SK-N-SH (cell line): ENCODE data around the gene CAPN5.

Experiments
- FOXJ3 ChIP-seq: sonication (generic); formaldehyde crosslinking; IDR thresholded peaks from 2 replicates; pipeline ENCODE4 v1.5.1; 2020; ENCODE audit warnings: mild to moderate bottlenecking, missing genetic modification reagents
- SMC3 ChIP-seq: IDR thresholded peaks from 2 replicates; pipeline ENCODE4 v1.6.1; 2012; ENCODE audit warnings: low read depth, low read length, improper control_type of control experiment
- TAF1 ChIP-seq: IDR thresholded peaks from 2 replicates; pipeline ENCODE4 v1.6.1; 2012; ENCODE audit warnings: low read depth, mild to moderate bottlenecking, low read length, moderate library complexity, borderline replicate concordance
- TCF12 ChIP-seq: IDR thresholded peaks from 2 replicates; pipeline ENCODE4 v1.4.0; 2012
- TF ChIP-seq, protein P1 (sequence below): IDR thresholded peaks from 2 replicates; pipeline ENCODE4 v1.4.0; 2012; ENCODE audit warnings: low read depth
- TF ChIP-seq, protein P2 (sequence below): fragments of 150-350 bp; IDR thresholded peaks from 2 replicates; pipeline ENCODE4 v1.6.1; 2017; ENCODE audit warnings: antibody characterized with exemption, low read length, low read depth, borderline replicate concordance
- TF ChIP-seq, protein P3 (sequence below): IDR thresholded peaks from 2 replicates; pipeline ENCODE4 v1.4.0; 2012; ENCODE audit warnings: low read depth, borderline replicate concordance
- TF ChIP-seq, protein P4 (sequence below): fragments of 200-600 bp; sonication (generic); IDR thresholded peaks from 2 replicates; pipeline ENCODE4 v1.6.1; 2017; ENCODE audit warnings: antibody characterized with exemption, mild to moderate bottlenecking, moderate library complexity

DNA sequence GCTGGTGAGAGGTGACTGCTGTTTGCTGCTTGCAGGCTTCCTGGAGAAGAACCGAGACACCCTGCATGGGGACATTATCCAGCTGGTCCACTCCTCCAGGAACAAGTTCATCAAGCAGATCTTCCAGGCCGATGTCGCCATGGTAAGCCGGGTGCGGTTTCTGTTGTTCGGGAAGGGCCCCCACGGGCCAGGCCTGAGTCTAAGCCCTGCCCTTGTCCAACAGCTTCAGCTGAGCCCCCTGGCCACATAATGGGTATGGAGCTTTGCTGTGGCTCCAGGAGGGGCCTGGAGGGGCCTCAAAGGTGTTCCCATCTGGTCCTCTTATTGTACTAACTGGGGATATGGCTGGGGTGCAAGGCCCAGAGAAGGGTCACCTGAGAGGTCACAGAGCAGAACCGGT is 99.2 kb downstream of the CAPN5 start:
- no peak for TF ChIP-seq SMC3
- TF ChIP-seq, protein P1, sequence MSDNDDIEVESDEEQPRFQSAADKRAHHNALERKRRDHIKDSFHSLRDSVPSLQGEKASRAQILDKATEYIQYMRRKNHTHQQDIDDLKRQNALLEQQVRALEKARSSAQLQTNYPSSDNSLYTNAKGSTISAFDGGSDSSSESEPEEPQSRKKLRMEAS: no peak
- TF ChIP-seq TAF1: no peak
- TF ChIP-seq, protein P2, sequence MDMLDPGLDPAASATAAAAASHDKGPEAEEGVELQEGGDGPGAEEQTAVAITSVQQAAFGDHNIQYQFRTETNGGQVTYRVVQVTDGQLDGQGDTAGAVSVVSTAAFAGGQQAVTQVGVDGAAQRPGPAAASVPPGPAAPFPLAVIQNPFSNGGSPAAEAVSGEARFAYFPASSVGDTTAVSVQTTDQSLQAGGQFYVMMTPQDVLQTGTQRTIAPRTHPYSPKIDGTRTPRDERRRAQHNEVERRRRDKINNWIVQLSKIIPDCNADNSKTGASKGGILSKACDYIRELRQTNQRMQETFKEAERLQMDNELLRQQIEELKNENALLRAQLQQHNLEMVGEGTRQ: no peak
- TF ChIP-seq, protein P3, sequence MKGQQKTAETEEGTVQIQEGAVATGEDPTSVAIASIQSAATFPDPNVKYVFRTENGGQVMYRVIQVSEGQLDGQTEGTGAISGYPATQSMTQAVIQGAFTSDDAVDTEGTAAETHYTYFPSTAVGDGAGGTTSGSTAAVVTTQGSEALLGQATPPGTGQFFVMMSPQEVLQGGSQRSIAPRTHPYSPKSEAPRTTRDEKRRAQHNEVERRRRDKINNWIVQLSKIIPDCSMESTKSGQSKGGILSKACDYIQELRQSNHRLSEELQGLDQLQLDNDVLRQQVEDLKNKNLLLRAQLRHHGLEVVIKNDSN: no peak
- TF ChIP-seq, protein P4, sequence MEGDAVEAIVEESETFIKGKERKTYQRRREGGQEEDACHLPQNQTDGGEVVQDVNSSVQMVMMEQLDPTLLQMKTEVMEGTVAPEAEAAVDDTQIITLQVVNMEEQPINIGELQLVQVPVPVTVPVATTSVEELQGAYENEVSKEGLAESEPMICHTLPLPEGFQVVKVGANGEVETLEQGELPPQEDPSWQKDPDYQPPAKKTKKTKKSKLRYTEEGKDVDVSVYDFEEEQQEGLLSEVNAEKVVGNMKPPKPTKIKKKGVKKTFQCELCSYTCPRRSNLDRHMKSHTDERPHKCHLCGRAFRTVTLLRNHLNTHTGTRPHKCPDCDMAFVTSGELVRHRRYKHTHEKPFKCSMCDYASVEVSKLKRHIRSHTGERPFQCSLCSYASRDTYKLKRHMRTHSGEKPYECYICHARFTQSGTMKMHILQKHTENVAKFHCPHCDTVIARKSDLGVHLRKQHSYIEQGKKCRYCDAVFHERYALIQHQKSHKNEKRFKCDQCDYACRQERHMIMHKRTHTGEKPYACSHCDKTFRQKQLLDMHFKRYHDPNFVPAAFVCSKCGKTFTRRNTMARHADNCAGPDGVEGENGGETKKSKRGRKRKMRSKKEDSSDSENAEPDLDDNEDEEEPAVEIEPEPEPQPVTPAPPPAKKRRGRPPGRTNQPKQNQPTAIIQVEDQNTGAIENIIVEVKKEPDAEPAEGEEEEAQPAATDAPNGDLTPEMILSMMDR: no peak
- TF ChIP-seq TCF12: no peak
- TF ChIP-seq FOXJ3: no peak
